Activated naive CD8-positive, alpha-beta T cell treated with anti-CD3 and anti-CD28 coated beads, Interleukin-2, amount 50 U/mL, for 16 hours (primary cell): Measurements from ENCODE around the gene CCNH.

Experiments used
- DNase-seq: peaks from one replicate; pipeline ENCODE4 v3.0.0-alpha.2; 2020; ENCODE audit warnings: low read depth, low spot score

CCNH gene

DNA sequence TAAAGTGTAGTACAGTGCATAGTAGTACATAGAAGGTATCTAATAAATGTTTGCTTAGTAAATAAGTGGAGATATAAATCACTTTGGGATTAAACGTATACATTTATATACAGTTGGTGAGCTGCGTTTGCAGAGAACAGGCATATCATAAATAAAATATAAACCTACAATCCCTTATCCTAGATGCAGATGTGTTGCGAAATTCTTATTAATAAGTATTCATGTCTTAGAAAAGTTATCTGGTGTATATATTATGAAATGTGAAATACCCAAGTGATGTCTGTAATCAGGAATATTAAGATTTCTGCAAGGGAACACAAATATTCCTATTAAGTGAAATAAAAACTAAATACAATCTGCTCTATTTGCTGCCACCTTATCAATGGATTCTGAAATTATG is 8.8 kb downstream of the CCNH start:
- no peak for DNase-seq

- DNase-seq, result no peak
Observed at GRCh38 chr5:87403409-87403808, 9.3 kb downstream of the CCNH start.

DNA sequence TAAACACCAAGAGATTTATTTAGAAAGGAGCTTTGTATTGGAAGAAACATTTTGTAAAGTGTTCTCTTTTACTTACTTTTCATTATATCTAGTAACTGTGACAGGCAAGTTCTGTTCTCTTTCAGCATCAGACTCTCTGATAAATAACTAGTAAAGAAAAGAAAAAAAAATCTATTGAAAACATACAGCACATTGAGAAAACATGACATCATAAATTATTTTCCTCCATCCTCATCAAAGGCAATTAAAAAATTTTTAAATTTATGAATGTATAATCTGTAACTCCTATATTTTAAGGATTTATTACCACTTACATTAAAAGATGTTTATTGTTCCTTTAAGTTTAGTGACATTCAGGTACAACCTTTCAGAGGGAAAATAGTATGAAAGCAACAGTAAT is 11.1 kb downstream of the CCNH start:
- DNase-seq, result no peak

DNA sequence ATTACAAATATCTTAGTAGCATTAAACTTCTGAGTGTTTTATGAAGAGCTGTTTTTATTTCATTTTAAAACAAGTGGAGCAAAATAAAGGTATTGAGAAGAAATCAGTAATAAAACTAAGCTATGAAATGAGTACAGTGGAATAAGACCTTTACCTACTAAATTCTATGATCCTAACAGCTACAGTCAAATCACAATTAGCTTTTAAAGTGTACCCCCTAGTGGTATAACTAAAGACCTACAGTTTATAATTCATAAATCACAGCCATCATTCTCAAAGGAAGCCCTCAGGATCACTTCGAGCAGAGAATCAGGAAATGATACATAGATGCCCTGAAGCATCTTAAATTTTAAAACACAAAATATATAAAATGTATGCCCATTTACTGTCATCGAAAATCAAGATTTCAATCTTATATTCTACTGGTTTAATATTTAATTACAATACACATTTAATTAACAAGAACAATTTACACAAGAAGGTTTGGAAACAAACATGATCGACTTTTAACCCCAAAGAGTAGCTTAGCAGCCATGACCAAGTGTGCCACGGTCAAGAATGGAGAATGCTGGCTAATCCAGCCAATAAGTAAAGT is 12.3 kb downstream of the CCNH start:
- no peak for DNase-seq

DNA sequence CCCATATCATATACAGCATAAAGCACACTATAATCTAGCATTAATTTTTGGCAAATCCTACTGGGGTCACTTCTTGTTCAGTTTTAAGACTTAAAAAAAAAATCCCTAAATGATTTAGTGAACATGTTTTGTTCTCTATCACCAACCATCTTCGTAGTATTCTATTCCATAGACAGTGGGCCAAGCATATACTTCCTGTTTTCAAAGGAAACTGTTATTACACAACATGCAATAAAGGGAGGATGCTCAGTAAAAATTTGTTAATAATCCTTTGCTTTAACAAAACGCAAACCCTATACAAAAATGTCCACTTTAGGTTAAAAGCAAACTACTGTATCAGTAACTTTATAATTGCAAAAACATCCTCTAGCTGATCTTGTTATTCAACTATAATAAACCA is 13.0 kb downstream of the CCNH start:
- DNase-seq, result no peak

DNA sequence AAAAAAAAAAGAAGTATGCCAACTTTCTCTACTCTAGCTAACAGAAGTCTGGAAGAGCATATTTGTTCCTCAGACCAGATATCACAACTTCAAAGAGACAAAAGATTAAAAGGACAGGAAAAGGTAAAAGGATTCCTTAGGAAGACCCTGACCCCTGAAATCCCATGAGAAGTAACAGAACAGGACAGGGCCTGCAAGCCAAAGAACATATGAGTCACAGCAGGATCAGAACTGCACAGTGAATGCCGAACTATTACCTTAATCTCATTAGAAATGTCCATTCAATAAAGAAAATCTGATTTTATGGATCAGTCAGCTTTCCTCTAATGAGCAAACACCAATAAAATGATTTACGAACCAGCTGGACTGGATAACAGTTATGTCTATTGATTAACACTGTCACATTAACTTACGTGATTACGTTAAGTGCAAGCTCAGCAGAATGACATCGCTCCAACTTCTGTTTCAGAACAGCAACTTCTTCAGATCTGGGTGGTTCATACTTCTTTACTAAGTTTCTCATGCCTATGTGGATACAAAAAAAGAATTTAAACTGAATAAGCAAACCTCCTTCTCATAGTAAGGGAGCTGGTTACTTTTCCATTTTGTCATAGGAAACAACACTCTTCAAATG is 13.6 kb downstream of the CCNH start:
- no peak for DNase-seq

DNA sequence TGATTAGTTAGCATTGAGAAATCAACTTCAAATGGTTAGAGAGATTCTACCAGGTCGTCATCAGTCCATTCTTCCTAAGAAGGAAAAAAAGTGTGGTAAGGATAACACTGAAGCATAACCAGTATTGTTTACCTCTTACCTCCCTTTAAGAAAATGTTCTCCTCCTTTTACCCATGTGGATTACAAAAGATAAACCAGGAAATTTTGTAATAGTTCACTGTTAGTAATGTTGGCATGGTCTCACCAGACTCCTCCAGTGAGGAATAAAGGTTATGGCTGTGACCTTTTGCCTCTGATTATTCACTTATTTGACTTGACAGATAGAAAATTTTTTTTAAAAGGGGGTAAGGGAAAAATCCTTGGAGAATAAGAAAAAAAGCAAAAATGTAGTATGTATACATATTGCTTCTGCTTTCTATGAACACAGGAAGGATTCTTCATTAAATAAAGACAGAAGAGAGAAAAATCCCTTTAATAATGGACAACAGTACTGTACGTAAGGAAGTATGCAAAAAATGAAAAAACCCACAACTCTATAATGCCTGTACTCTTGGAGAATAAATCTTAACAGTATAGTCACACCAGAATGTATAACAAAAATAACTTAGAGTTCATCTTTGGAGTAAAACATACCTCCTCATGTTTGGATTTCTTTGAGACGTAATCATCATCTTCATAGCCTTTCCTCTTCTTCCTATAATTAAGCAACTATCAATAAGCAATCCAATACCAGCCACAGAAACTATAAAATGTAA is 18.1 kb downstream of the CCNH start:
- DNase-seq, result no peak

DNA sequence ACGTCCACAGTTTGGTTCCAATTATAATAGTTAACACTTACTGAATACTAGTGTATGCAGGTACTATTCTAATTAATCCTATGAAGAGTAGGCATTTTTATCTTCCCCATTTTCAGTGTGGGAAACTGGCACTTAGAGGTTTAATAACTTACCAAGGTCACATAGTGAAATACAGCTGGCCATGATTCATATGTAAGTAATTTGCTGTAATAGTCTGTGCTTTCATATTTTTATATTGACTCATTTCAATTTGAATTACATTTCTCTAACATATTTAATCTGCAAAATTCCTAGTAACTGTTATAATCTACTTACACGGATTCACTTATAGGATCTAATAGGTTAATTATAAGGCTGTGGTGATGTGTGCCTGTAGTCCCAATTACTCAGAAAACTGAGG is 19.4 kb downstream of the CCNH start:
- DNase-seq, result no peak

- no peak for DNase-seq
Observed at GRCh38 chr5:87392801-87393200, 19.9 kb downstream of the CCNH start.

GRCh38 chr5:87392170-87392569 is 20.6 kb downstream of the CCNH start:
- no peak for DNase-seq

- DNase-seq, result no peak
Observed at GRCh38 chr5:87390576-87391199, 22.0 kb downstream of the CCNH start.

DNA sequence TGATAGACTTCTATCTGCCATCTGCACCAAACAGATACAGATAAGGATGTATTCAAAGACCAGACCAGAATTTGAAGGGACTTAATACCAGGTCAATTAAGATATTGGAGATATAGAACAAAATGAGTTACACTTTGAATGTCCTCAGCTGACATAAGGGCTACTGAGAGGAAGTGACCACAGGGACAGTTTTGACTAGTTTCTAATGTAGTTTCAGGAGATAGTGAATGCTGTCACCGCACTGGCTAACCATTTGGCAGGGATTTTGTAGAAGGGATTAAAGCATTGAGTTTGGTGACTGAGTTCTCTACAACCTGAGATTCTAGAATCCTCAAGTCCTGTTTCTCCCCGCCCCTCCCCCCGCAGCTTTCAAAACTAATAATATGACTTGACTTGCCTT is 22.7 kb downstream of the CCNH start:
- no peak for DNase-seq

DNA sequence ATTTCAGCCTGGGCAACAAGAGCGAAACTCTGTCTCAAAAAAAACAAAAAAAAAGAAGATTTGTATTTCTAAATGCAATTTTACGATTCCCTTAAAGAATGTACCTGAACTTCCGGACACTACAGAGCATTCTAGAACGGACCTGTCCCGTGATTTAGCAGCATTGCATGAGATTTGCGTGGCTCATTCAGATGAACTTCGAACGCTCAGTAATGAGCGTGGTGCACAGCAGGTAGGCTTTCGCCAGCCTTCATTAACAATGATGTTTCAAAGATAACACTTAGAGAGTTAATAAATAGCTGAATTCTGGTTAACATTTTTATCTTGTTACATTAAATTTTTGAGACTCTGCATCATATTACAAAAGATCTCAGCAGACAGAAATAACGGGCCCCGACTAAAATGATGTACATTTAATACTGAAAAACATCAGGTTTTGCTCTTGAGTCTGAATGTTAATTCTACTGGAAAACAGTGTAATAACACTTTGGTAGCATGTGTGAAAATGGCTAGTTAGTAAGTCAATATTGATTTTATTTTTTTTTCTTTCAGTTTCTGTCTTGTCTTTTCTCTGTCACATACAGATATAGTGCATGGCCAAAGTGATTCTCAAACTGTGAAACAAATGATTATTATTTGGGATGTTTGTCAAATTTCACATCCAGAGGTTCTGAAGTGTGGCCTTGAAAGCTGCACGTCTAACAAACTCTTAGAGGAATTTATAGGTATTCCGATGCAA is 23.3 kb downstream of the CCNH start:
- DNase-seq, result no peak

DNA sequence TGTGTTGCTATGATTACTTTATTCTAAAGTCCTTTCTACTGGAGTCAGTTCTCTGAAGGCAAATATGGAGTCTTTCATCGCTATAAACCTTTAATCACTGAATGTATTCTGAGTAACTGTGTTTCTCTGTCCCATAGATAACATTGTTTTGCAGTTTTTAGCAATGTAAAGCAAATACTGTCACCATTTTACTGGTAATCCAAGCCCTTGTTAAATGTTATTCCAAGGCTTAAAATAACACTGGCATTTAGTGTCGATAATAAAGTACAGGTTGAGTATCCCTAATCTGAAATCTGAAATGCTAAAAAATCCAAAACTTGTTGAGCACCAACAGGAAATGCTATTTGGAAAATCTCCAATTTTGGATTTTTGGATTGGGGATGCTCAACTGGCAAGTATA is 24.6 kb downstream of the CCNH start:
- DNase-seq, result no peak

DNA sequence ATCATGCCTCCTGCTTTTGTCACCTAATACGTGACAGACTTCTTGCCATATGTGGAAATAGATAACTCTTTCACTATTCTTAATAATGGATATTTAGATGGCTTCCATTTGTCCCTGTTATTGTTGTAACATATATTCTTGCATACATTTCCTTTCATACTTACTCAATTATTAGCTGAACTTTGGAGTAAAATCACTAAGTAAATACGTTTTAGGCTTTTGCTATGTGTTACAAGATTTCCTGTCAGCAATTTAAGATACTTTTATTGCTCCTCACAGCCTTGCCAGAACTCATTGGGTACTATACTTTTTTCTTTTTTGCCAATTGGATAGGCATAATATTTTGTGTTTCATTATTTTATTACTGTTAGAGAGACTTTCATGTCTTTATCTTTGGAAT is 26.9 kb downstream of the CCNH start:
- DNase-seq, result no peak

- no peak for DNase-seq
Observed at GRCh38 chr5:87383216-87383615, 29.5 kb downstream of the CCNH start.

DNA sequence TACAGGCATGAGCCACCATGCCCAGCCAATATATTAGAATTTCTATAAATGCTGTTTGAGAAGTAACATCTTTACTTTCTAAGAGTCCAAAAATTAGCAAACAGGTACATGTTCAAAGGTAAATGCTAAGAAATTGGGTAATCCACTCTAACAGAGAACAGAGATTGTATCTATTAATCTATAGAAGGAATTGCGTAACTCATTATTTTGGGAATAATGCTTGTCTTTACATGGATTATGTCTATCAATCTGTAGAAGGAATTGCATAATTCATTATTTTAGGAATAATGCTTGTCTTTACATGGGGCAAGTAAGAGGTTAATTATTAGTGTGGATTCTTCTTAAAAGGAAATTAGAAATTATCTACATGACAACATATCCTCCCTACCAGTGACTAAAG is 30.5 kb downstream of the CCNH start:
- no peak for DNase-seq

- DNase-seq, result no peak
Observed at GRCh38 chr5:87372705-87373104, 40.0 kb downstream of the CCNH start.

DNA sequence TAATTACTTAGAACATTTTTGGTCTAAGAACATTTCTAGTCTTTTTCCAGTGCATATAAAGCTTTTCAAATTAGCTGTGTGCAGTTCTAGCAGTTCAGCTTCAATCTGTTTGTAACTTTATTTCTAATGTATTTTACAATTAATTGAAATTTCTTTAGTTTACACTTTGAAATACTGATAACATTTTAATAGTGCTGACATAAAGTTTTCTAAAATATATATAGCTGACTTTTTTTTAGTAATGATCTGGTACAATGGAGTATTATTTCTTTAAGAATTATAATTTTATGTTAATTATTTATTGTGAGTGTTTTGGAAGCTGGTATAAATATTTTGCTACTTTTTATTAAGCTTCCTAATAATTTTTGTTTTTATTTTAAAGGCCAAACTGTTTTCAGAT is 43.3 kb downstream of the CCNH start:
- no peak for DNase-seq

DNA sequence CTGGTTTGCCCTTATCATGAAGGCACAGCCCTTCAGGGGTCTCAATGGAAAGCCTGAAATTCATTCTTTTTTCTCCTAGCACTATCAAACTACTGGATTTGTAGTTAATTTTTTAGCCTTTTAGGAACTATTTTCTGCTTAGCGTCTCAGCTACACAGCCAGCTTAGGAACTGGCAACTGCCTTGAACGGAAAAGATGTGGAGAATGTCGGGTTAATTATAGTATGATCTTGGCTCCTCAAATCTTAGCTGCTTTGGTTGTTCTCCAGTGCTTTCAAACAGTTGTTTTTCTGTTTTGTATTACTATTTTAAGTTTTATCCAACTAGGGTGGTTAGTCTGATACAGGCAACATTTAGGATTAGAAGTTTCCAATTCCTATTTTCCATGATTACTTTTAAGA is 44.1 kb downstream of the CCNH start:
- no peak for DNase-seq

DNA sequence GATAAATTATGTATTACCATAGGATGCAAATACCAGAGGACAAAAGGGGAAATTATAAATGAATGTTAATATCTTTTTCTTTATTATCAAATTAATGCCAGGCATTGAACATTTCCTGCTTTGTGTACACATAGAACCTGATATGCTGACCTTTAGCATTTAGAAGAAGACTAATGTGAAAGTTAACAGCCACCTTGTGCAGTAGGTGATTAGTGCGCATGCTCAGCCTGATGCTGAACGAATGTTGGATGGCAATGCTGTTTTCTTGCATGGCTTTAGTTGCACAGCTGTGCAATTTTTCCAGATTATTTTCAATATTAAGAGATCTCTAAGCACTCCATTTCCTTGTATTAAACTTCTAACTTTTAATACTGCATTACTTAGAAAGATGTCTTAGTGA is 45.5 kb downstream of the CCNH start:
- DNase-seq, result no peak

DNA sequence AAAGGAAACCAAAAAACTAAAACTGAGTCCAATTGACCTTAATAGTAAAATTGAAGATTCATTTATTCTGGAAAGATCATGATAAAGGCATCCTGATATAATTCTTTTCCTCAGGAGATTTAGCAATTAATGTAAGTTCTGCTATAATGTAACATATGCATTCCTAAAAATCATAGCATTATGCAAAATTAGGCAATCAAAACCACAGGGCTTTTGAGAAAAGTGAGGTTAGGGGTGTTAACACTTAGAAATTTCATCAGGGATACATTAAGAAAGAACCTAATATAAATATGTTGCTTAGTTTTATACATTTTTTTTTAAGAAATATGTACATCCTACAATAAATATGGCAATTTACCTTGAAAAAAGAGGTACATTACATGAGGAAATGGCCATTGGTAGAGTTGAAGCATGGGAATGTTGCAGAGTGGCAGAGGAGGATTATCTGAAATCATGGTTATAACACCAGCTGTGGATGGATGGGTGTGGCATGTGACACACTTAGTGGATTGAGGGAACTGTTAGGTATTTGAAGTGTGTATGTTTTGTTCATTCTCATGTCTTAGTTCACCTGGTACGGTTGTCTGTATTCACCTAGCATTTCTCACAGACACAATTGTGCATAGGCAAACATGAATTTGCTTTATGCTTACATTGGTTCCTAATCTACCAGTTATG is 51.1 kb downstream of the CCNH start:
- no peak for DNase-seq
